Hepatocyte (in vitro differentiated cells): ENCODE results near the gene OR51A4.

Experiments used
- EZH2 ChIP-seq: fragments of 200-600 bp; sonication (generic); IDR thresholded peaks from 2 replicates; pipeline ENCODE4 v1.6.1; 2016; ENCODE audit warnings: antibody characterized with exemption, mild to moderate bottlenecking, borderline replicate concordance
- EZH2phosphoT487 ChIP-seq: fragments of 200-600 bp; sonication (generic); IDR thresholded peaks from one replicate; pipeline ENCODE4 v1.6.1; 2018; ENCODE audit warnings: antibody characterized with exemption, mild to moderate bottlenecking, low read depth, moderate library complexity; ENCODE audit not compliant: unreplicated experiment, severe bottlenecking
- TF ChIP-seq, protein P1 (sequence below): fragments of 200-600 bp; sonication (generic); IDR thresholded peaks from 2 replicates; pipeline ENCODE4 v1.5.1; 2016; ENCODE audit warnings: antibody characterized with exemption, mild to moderate bottlenecking; ENCODE audit not compliant: poor library complexity

DNA sequence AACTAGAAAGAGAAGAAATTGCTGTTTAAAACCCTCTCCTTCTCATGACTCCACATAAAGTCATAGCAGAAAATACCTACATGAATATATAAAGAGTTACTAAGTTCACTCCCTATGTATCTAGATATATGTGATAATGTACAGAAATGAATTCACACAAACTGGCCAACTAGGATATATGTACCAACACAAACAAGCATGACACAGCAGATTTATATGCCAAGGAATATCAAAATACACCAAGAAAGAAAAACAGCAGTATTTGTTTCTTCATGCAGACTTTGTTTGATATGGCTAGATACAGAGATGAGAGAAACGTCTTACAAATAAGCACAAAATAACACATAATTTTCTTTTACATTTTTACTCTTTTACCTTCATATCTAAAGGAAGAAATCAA, 25.1 kb downstream of the OR51A4 start:
- TF ChIP-seq, protein P1, sequence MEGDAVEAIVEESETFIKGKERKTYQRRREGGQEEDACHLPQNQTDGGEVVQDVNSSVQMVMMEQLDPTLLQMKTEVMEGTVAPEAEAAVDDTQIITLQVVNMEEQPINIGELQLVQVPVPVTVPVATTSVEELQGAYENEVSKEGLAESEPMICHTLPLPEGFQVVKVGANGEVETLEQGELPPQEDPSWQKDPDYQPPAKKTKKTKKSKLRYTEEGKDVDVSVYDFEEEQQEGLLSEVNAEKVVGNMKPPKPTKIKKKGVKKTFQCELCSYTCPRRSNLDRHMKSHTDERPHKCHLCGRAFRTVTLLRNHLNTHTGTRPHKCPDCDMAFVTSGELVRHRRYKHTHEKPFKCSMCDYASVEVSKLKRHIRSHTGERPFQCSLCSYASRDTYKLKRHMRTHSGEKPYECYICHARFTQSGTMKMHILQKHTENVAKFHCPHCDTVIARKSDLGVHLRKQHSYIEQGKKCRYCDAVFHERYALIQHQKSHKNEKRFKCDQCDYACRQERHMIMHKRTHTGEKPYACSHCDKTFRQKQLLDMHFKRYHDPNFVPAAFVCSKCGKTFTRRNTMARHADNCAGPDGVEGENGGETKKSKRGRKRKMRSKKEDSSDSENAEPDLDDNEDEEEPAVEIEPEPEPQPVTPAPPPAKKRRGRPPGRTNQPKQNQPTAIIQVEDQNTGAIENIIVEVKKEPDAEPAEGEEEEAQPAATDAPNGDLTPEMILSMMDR = no peak
- TF ChIP-seq EZH2 = no peak
- no peak for TF ChIP-seq EZH2phosphoT487
